Body of pancreas (tissue), 4 donors: Measurements from ENCODE around the gene DENND2A.

Experiments used
- CTCF ChIP-seq, 7 experiments: fragments of 450-650 bp in 4 of 7; fragments of 200-600 bp in 3 of 7; sonication (generic) in 3 of 7; IDR thresholded peaks; one replicate each; pipeline ENCODE4 v1.5.1; 2016 to 2019; ENCODE audit warnings: antibody characterized with exemption in 7 of 7
- POLR2A ChIP-seq, 3 donors: fragments of 450-650 bp; IDR thresholded peaks; one replicate each; pipeline ENCODE4 v1.6.1; 2016; ENCODE audit warnings: antibody characterized with exemption in 3 of 3, mild to moderate bottlenecking in 2 of 3

GRCh38 chr7:140576589-140576988 lies 64.0 kb downstream of the DENND2A start:
- no peak for TF ChIP-seq CTCF (IDR thresholded peaks at IDR 0.05)
- no peak for TF ChIP-seq POLR2A (IDR thresholded peaks at IDR 0.05)
